Measurements from ENCODE around the gene CHAC1.

DNA sequence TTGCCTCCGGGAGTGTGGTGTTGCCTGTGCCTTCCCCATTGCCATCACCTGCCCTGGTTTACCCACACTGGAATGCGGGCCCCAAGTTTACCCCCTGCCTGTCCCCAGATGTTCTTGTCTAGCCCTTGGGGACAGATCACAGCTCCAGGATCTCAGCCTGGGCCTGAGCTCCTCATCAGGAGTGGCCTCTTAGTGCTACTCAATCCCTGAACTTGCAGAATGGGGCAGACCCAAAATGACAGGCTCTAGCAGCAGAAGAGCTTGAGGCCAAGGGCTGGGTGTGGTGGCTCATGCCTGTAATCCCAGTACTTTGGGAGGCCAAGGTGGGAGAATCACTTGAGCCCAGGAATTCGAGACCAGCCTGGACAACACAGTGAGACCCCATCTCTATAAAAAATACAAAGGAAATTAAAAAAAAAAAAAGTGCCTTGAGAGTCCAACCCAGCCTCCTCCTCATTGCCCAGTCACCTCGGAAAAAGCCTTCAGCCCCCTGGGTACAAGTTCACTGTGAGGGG lies 3.8 kb downstream of the CHAC1 start:
- no peak for TF ChIP-seq YY1 (IDR thresholded peaks at IDR 0.05; ENCODE audit: insufficient read depth, insufficient read length)
- no peak for TF ChIP-seq ZNF274 (IDR thresholded peaks at IDR 0.05; ENCODE audit: low read depth, low read length)
